Measurements from ENCODE around the gene UTS2R. TPM values are rescaled to one million over a fixed set of nuclear protein-coding genes. Genes with fewer than 3 reads are reported as not detected.

UTS2R gene
- total RNA-seq, 1 donor from 2014 or later, result not detected

- no peak for TF ChIP-seq CTCF (IDR thresholded peaks at IDR 0.05; ENCODE audit: insufficient read depth, low read length, severe bottlenecking)
- no peak overlapping the region for H3K4me3 ChIP-seq (ENCODE audit: low read depth, low read length)
- H3K27me3 ChIP-seq (ENCODE audit: control insufficient read depth, insufficient read depth, low read length), result no peaks in the 10 kb centered on the region
- no peak for FAIRE-seq
- no peak for DNase-seq (ENCODE audit: low read depth)
- H3K36me3 ChIP-seq (ENCODE audit: control insufficient read depth, insufficient read depth, low read length), result peaks cover 9% of the 10 kb centered on the region
These were observed 28.1 kb downstream of the UTS2R start for GRCh38 chr17:82399601-82400101.

- DNase-seq (ENCODE audit: low read depth), result no peak
- no peaks in the 10 kb centered on the region for H3K27me3 ChIP-seq (ENCODE audit: control insufficient read depth, insufficient read depth, low read length)
- no peak for TF ChIP-seq CTCF (IDR thresholded peaks at IDR 0.05; ENCODE audit: insufficient read depth, low read length, severe bottlenecking)
- H3K36me3 ChIP-seq (ENCODE audit: control insufficient read depth, insufficient read depth, low read length), result peaks cover 9% of the 10 kb centered on the region
- FAIRE-seq, result no peak
- no peak overlapping the region for H3K4me3 ChIP-seq (ENCODE audit: low read depth, low read length)
These were observed 28.6 kb downstream of the UTS2R start for GRCh38 chr17:82400206-82400605.

GRCh38 chr17:82400830-82401229 is 29.3 kb downstream of the UTS2R start:
- Histone ChIP-seq H3K36me3 (ENCODE audit: control insufficient read depth, insufficient read depth, low read length) (peaks cover 9% of the 10 kb centered on the region), H3K4me3 (ENCODE audit: low read depth, low read length) (no peak overlapping the region), H3K27me3 (ENCODE audit: control insufficient read depth, insufficient read depth, low read length) (no peaks in the 10 kb centered on the region)
- TF ChIP-seq CTCF (IDR thresholded peaks at IDR 0.05; ENCODE audit: insufficient read depth, low read length, severe bottlenecking), result no peak
- no peak for FAIRE-seq
- no peak for DNase-seq (ENCODE audit: low read depth)

- Histone ChIP-seq H3K36me3 (ENCODE audit: control insufficient read depth, insufficient read depth, low read length) (peaks cover 11% of the 10 kb centered on the region), H3K4me3 (ENCODE audit: low read depth, low read length) (no peak overlapping the region), H3K27me3 (ENCODE audit: control insufficient read depth, insufficient read depth, low read length) (no peaks in the 10 kb centered on the region)
- DNase-seq (ENCODE audit: low read depth) (no peak), FAIRE-seq (no peak)
- no peak for TF ChIP-seq CTCF (IDR thresholded peaks at IDR 0.05; ENCODE audit: insufficient read depth, low read length, severe bottlenecking)
These were observed 31.3 kb downstream of the UTS2R start for GRCh38 chr17:82402865-82403264.

- no peak for TF ChIP-seq CTCF (IDR thresholded peaks at IDR 0.05; ENCODE audit: insufficient read depth, low read length, severe bottlenecking)
- Histone ChIP-seq H3K36me3 (ENCODE audit: control insufficient read depth, insufficient read depth, low read length) (peaks cover 11% of the 10 kb centered on the region), H3K27me3 (ENCODE audit: control insufficient read depth, insufficient read depth, low read length) (no peaks in the 10 kb centered on the region), H3K4me3 (ENCODE audit: low read depth, low read length) (no peak overlapping the region)
- FAIRE-seq (no peak), DNase-seq (ENCODE audit: low read depth) (no peak)
These were observed 32.4 kb downstream of the UTS2R start for GRCh38 chr17:82403662-82404660.

All from bronchial epithelial cell (primary cell).